Measurements from ENCODE around the gene SEC61B. TPM values are rescaled to one million over a fixed set of nuclear protein-coding genes. Genes with fewer than 3 reads are reported as not detected.

SEC61B gene
- total RNA-seq, 1 donor from 2014 or later: 62.9 TPM

GRCh38 chr9:99187311-99187710 is 34.8 kb upstream of the SEC61B start:
- H3K36me3 ChIP-seq (ENCODE audit: control insufficient read depth, insufficient read depth, low read length): no peaks in the 10 kb centered on the region
- TF ChIP-seq, protein P1, sequence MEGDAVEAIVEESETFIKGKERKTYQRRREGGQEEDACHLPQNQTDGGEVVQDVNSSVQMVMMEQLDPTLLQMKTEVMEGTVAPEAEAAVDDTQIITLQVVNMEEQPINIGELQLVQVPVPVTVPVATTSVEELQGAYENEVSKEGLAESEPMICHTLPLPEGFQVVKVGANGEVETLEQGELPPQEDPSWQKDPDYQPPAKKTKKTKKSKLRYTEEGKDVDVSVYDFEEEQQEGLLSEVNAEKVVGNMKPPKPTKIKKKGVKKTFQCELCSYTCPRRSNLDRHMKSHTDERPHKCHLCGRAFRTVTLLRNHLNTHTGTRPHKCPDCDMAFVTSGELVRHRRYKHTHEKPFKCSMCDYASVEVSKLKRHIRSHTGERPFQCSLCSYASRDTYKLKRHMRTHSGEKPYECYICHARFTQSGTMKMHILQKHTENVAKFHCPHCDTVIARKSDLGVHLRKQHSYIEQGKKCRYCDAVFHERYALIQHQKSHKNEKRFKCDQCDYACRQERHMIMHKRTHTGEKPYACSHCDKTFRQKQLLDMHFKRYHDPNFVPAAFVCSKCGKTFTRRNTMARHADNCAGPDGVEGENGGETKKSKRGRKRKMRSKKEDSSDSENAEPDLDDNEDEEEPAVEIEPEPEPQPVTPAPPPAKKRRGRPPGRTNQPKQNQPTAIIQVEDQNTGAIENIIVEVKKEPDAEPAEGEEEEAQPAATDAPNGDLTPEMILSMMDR (IDR thresholded peaks at IDR 0.05; ENCODE audit: insufficient read depth, low read length, severe bottlenecking): no peak
- peaks cover 2% of the 10 kb centered on the region for H3K27me3 ChIP-seq (ENCODE audit: control insufficient read depth, insufficient read depth, low read length)
- no peak overlapping the region for H3K4me3 ChIP-seq (ENCODE audit: low read depth, low read length)
- no peak for FAIRE-seq
- no peak for DNase-seq (ENCODE audit: low read depth)

- TF ChIP-seq, protein P1 (IDR thresholded peaks at IDR 0.05; ENCODE audit: insufficient read depth, low read length, severe bottlenecking): no peak
- Histone ChIP-seq H3K4me3 (ENCODE audit: low read depth, low read length) (no peak overlapping the region), H3K36me3 (ENCODE audit: control insufficient read depth, insufficient read depth, low read length) (no peaks in the 10 kb centered on the region), H3K27me3 (ENCODE audit: control insufficient read depth, insufficient read depth, low read length) (peaks cover 2% of the 10 kb centered on the region)
- DNase-seq (ENCODE audit: low read depth) (no peak), FAIRE-seq (no peak)
Observed at GRCh38 chr9:99189186-99189585, 32.9 kb upstream of the SEC61B start.

GRCh38 chr9:99189887-99190596 is 32.0 kb upstream of the SEC61B start:
- DNase-seq (ENCODE audit: low read depth) (no peak), FAIRE-seq (no peak)
- H3K27me3 ChIP-seq (ENCODE audit: control insufficient read depth, insufficient read depth, low read length): peaks cover 2% of the 10 kb centered on the region
- TF ChIP-seq, protein P1 (IDR thresholded peaks at IDR 0.05; ENCODE audit: insufficient read depth, low read length, severe bottlenecking): no peak
- no peaks in the 10 kb centered on the region for H3K36me3 ChIP-seq (ENCODE audit: control insufficient read depth, insufficient read depth, low read length)
- H3K4me3 ChIP-seq (ENCODE audit: low read depth, low read length): no peak overlapping the region

GRCh38 chr9:99190597-99191283 is 31.3 kb upstream of the SEC61B start:
- no peak overlapping the region for H3K4me3 ChIP-seq (ENCODE audit: low read depth, low read length)
- FAIRE-seq (no peak), DNase-seq (ENCODE audit: low read depth) (no peak)
- H3K36me3 ChIP-seq (ENCODE audit: control insufficient read depth, insufficient read depth, low read length): no peaks in the 10 kb centered on the region
- peaks cover 2% of the 10 kb centered on the region for H3K27me3 ChIP-seq (ENCODE audit: control insufficient read depth, insufficient read depth, low read length)
- TF ChIP-seq, protein P1 (IDR thresholded peaks at IDR 0.05; ENCODE audit: insufficient read depth, low read length, severe bottlenecking): no peak

DNA sequence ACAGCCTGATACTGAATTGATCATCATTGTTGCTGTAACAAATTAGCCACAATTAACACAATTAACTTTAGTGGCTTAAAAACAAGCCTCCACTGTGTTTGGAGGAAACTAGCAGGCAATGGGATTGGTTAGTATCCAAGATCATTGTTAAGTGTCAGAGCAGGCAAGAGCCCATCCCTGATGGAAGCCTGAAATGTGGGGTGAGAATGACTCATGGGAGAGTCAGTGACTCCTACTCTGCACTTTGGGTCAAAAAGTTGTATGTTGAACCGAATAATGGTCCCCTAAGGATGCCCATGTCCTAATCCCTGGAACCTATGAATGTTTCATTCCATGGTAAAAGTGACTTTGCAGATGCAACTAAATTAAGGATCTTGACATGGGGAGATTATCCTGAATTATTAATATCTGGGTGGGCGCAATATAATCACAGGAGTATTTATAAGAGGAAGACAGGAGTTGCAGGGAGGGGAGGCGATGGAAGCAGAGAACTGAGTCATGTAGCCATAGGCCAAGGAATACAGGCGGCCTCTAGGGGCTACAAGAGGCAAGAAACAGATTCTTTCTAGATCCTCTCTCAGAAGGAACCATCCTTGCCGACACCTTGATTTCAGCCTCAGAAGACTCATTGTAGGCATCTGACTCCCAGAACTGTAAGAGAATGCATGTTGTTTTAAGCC is 29.2 kb upstream of the SEC61B start:
- DNase-seq (ENCODE audit: low read depth) (peak; percentile 9), FAIRE-seq (no peak)
- no peak overlapping the region for H3K4me3 ChIP-seq (ENCODE audit: low read depth, low read length)
- no peaks in the 10 kb centered on the region for H3K27me3 ChIP-seq (ENCODE audit: control insufficient read depth, insufficient read depth, low read length)
- no peaks in the 10 kb centered on the region for H3K36me3 ChIP-seq (ENCODE audit: control insufficient read depth, insufficient read depth, low read length)
- TF ChIP-seq, protein P1 (IDR thresholded peaks at IDR 0.05; ENCODE audit: insufficient read depth, low read length, severe bottlenecking): peak; percentile 20

All from bronchial epithelial cell (primary cell).